ENCODE measurements around the gene FNTB. TPM values are rescaled to one million over a fixed set of nuclear protein-coding genes. Genes with fewer than 3 reads are reported as not detected.

The FNTB gene
- total RNA-seq, 2 donors from 2014 or later, result 12.1 to 20.7 TPM

- DNase-seq, result no peak
- Histone ChIP-seq H3K4me1 (no peaks in the 10 kb centered on the region), H3K4me3 (no peak overlapping the region), H3K27ac (no peak overlapping the region), H3K27me3 (no peaks in the 10 kb centered on the region), H3K9ac (ENCODE audit: low read depth in 2 of 2, low read length in 2 of 2) (no peak overlapping the region), H3K9me3 (no peaks in the 10 kb centered on the region), H3K36me3 (no peaks in the 10 kb centered on the region)
- no peak for TF ChIP-seq CTCF (IDR thresholded peaks at IDR 0.05)
- intact Hi-C loops (cut with DNase I), result no loop called here
Measured at GRCh38 chr14:65038966-65039365, 52.3 kb downstream of the FNTB start.

DNA sequence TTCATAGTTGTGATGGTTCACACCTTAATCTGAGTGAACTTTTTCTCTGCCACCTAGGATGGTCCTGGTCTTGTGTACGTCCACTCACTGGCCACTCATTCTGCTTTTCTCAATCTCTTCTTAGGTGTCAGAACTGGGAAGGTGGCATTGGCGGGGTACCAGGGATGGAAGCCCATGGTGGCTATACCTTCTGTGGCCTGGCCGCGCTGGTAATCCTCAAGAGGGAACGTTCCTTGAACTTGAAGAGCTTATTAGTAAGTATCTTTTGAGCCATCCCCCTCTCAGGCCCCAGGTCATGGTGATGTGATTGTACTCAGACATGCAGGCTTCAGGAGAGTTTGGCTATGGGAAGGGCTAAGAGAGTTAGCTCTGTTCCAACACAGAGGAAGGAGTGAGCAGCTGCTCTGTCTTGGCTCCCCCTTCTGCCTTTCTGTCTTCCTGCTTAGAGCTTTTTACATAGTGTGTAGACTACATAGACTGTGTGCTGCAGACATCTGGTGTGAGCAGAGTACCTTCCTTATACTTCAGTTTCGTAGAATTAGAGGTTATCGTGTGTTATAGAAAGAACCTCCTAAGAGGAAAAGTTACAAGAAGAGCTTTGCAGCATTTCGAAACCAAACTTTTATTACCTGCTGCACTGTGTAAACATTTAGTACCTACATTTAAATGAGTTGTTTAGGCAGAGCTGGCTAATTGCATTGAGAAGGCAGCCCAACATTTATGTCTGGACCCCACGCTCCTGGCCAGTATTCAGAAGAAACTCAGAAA lies 54.2 kb downstream of the FNTB start:
- no peak overlapping the region for H3K27ac ChIP-seq
- H3K27me3 ChIP-seq, result no peaks in the 10 kb centered on the region
- intact Hi-C loops (cut with DNase I), result no loop called here
- DNase-seq, result no peak
- no peak overlapping the region for H3K4me3 ChIP-seq
- no peak overlapping the region for H3K9ac ChIP-seq (ENCODE audit: low read depth in 2 of 2, low read length in 2 of 2)
- no peaks in the 10 kb centered on the region for H3K9me3 ChIP-seq
- H3K36me3 ChIP-seq, result no peaks in the 10 kb centered on the region
- TF ChIP-seq CTCF (IDR thresholded peaks at IDR 0.05), result no peak
- no peaks in the 10 kb centered on the region for H3K4me1 ChIP-seq

DNA sequence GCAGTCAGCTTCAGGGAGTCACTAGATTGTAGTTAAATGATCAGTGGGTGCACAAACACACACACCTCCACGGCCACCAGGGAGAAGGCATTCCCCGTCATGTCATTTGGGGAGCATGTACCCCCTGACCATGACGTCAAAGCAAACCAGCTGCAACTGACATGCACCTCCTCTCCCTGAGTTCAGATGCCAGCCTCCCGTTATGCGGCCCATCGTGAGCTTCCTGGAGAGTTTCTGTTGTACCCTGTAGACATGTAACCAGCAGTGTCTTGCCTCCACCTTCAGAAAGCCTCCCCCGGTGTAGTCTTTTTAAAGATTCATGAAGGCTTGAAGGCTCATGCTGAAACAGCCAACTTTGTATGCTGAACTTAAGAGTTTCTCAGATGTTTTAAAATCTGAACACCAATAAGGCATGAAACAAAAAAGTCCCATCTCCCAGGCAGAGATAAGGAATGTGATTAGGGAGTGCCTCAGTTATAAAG lies 54.8 kb downstream of the FNTB start:
- H3K27me3 ChIP-seq, result no peaks in the 10 kb centered on the region
- no peaks in the 10 kb centered on the region for H3K36me3 ChIP-seq
- no peak overlapping the region for H3K27ac ChIP-seq
- no peak for DNase-seq
- H3K4me3 ChIP-seq, result no peak overlapping the region
- no peaks in the 10 kb centered on the region for H3K9me3 ChIP-seq
- no peak for TF ChIP-seq CTCF (IDR thresholded peaks at IDR 0.05)
- no peak overlapping the region for H3K9ac ChIP-seq (ENCODE audit: low read depth in 2 of 2, low read length in 2 of 2)
- intact Hi-C loops (cut with DNase I), result no loop called here
- H3K4me1 ChIP-seq, result no peaks in the 10 kb centered on the region

GRCh38 chr14:65042296-65042695 lies 55.6 kb downstream of the FNTB start:
- no peak for DNase-seq
- H3K36me3 ChIP-seq, result no peaks in the 10 kb centered on the region
- intact Hi-C loops (cut with DNase I), result no loop called here

GRCh38 chr14:65042731-65043372 lies 56.2 kb downstream of the FNTB start:
- no peaks in the 10 kb centered on the region for H3K36me3 ChIP-seq

More at GRCh38 chr14:65042296-65042695, 55.6 kb downstream of the FNTB start:
- no peaks in the 10 kb centered on the region for H3K27me3 ChIP-seq
- no peak overlapping the region for H3K9ac ChIP-seq (ENCODE audit: low read depth in 2 of 2, low read length in 2 of 2)
- H3K27ac ChIP-seq, result no peak overlapping the region
- no peak for TF ChIP-seq CTCF (IDR thresholded peaks at IDR 0.05)
- H3K9me3 ChIP-seq, result no peaks in the 10 kb centered on the region
- no peak overlapping the region for H3K4me3 ChIP-seq
- H3K4me1 ChIP-seq, result peaks cover 2% of the 10 kb centered on the region

More at GRCh38 chr14:65042731-65043372, 56.2 kb downstream of the FNTB start:
- H3K9ac ChIP-seq (ENCODE audit: low read depth in 2 of 2, low read length in 2 of 2), result no peak overlapping the region
- H3K4me1 ChIP-seq, result peaks cover 5% of the 10 kb centered on the region
- H3K9me3 ChIP-seq, result no peaks in the 10 kb centered on the region
- TF ChIP-seq CTCF (IDR thresholded peaks at IDR 0.05), result no peak
- H3K4me3 ChIP-seq, result no peak overlapping the region
- no peak for DNase-seq
- intact Hi-C loops (cut with DNase I), result no loop called here
- no peaks in the 10 kb centered on the region for H3K27me3 ChIP-seq
- H3K27ac ChIP-seq, result no peak overlapping the region

Measured in colonic mucosa (tissue), 4 donors.